GM19193 (cell line): Measurements from ENCODE around the gene EYA2.

ENCODE experiments used
- POLR2A ChIP-seq: IDR thresholded peaks from 4 replicates; pipeline ENCODE4 v1.6.1; 2011; ENCODE audit not compliant: insufficient read depth, insufficient read length; ENCODE audit errors: extremely low read depth

EYA2 gene

DNA sequence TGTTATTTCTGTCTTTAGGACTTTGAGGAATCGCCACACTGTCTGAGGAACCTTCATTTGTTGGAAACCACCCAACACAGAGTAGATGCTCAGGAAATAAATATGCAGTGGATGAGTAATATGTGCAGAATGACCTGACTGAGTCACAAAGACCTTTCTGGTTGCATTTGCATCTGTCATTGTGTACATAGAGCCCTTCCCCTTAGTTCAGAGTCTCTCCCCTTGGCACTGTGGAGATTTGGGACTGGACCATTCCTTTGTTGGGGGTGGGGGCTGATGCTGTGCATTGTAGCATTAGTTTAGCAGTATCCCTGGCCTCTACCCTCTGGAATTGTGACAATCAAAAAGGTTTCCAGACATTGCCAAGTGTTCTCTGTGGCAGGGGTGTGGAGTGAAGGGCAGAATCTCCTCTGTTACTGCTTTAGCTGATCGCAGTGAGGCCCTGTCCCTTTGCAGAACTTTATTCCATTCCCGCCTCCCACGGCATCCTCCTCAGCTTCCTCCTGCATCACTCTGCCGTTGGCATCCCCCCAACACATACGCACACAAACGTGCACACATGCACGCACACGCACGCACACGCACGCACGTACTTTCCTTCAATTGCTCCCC lies 64.5 kb downstream of the EYA2 start:
- no peak for TF ChIP-seq POLR2A

- TF ChIP-seq POLR2A: no peak
Observed at GRCh38 chr20:46959821-46960220, 65.2 kb downstream of the EYA2 start.

DNA sequence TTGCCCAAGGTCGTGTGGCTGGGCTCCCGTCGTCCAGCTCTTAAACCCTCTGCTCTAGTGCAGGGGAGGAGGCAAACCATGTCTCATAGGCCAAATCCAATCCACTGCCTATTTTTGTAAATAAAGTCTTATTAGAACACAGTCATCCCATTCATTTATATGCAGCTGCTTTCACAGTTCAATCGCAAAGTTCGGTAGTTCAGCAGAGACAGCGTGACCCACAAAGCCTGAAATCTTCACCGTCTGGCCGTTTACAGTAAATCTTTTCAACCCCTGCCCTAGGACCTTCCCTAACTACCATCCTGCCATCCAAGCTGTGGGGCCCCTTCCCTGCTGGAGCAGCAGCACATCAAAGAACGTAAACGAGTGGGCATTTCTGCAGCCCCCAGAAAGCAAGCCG lies 65.9 kb downstream of the EYA2 start:
- no peak for TF ChIP-seq POLR2A

- no peak for TF ChIP-seq POLR2A
Observed at GRCh38 chr20:46962452-46963195, 68.0 kb downstream of the EYA2 start.

GRCh38 chr20:46963196-46963529 lies 68.5 kb downstream of the EYA2 start:
- no peak for TF ChIP-seq POLR2A

GRCh38 chr20:46963758-46964617 lies 69.3 kb downstream of the EYA2 start:
- no peak for TF ChIP-seq POLR2A

- no peak for TF ChIP-seq POLR2A
Observed at GRCh38 chr20:46964618-46965455, 70.2 kb downstream of the EYA2 start.

DNA sequence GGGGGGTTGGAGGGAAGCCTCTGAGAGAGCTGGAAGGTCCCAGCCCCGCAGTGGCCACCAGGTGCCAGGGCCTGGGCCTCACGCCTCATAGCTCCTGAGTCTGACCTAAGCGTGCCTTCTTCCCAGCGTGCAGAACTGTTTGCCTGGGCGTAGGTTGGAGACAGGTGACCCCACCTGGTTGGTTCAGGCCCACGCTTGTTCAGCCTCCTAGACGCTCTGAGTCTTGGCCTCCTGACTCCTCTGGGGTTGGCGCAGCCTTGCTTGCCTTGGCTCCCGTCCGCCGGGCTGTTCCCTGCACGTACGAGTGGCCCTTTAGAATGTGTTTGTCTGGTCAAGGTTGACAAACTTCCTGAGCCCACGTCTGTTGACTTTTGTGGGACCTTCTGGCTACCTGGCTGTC lies 70.8 kb downstream of the EYA2 start:
- no peak for TF ChIP-seq POLR2A

DNA sequence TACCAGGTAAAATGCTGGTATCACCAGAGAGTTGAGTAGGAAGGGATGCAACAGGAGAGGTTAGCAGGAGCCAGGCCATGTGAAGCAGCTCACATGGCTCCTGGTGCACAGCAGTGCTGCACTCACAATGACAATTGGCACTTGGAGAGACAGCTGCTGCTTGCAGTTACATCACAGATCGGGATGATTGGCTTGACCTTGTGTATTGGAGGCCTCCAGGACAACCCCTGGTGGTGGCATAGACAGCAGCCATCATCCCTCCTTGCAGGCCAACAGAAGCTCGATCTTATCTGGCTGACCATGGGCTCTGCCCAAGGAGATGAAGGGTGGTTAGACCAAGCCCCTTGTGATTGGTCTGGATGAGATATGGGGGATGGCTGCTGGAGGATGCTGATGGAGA lies 73.0 kb downstream of the EYA2 start:
- no peak for TF ChIP-seq POLR2A

- no peak for TF ChIP-seq POLR2A
Observed at GRCh38 chr20:46970937-46971630, 76.4 kb downstream of the EYA2 start.

- no peak for TF ChIP-seq POLR2A
Observed at GRCh38 chr20:46973766-46974165, 79.1 kb downstream of the EYA2 start.

- no peak for TF ChIP-seq POLR2A
Observed at GRCh38 chr20:46974669-46975434, 80.2 kb downstream of the EYA2 start.

DNA sequence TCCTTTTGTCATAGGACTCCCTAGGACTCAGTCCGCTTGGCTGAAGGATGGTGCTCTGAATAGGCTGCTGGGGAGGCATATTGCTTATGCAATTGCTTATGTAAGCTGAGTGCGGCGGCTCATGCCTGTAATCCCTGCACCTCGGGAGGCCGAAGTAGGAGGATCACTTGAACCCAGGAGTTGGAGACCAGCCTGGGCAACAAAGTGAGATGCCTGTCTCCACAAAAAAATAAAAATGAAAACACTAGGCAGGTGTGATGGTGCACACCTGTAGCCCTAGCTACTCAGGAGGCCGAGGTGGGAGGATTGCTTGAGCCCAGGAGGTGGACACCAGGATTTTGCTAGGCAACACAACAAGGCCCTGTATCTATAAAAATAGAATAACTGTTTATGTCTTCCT lies 81.3 kb downstream of the EYA2 start:
- TF ChIP-seq POLR2A: no peak

DNA sequence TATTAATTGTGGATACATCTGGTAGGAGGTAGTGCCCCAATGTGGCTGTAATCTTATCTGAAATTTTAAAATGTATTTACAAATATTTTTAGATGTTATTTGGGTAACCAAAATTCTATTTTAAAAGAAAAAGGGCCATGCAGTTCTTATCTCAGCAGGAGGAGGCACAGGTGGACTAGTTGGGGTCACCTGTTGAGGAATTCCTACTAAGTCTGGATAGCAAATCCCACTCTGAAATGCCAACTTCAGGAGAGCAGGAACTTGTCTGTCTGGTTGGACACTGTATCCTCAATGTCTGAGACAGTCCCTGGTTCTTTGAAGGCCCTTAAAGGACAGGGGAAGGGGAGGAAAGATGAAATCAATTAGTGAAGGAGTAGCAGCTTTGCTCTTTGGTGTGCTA lies 82.6 kb downstream of the EYA2 start:
- no peak for TF ChIP-seq POLR2A
